Astrocyte of the hippocampus (primary cell): ENCODE results near the gene PPFIA1.
A peak's percentile ranks its signal among the peaks of the same experiment; 100 is the strongest.
"Not testable (repeated sequence)": the region's sequence is repeated elsewhere in the genome, so short reads cannot be mapped to it uniquely, and the experiment has no call there.

Experiments used
- DNase-seq: peaks from one replicate; pipeline ENCODE4 v3.0.0; 2011; ENCODE audit warnings: low read depth, low spot score

Gene PPFIA1

GRCh38 chr11:70251659-70252321 is 18.7 kb upstream of the PPFIA1 start:
- DNase-seq, result peak; percentile 88

- DNase-seq, result no peak
Measured at GRCh38 chr11:70252844-70253243, 17.6 kb upstream of the PPFIA1 start.

GRCh38 chr11:70255477-70256116 is 14.9 kb upstream of the PPFIA1 start:
- DNase-seq, result no peak

DNA sequence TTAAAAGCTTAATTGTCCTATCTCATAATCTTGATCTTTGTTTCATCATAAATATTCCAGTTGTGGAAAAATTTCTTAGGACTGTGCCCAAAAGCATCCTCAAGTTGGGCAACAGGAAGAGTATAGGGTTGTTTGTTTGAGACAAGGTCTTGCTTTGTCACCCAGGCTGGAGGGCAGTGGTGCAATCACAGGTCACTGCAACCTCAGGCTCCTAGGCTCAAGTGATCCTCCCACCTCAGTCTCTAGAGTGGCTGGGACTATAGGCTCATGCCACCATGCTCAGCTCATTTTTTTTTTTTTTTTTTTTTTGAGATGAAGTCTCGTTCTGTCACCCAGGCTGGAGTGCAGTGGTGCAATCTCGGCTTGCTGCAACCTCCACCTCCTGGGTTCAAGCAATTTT is 11.4 kb upstream of the PPFIA1 start:
- not testable (repeated sequence) for DNase-seq

DNA sequence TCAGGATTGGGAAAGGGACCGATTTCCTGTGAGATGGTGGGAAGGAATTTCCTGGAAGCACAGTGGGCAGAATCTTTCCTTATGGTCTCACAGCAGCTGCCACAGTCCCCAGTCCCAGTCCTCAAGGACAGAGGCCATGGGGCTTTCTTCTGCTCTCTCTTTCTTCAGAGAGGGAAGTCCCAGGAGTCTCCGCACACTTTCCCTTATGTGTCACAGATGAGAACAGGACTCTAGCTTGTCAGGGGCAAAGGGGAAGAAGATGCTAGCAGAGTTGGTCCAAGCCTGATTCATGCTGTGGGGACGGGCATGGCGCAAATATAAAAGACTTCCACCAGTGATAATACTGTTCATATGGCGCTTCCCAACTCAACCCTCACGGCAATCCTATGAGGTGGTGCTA is 7.5 kb upstream of the PPFIA1 start:
- no peak for DNase-seq

DNA sequence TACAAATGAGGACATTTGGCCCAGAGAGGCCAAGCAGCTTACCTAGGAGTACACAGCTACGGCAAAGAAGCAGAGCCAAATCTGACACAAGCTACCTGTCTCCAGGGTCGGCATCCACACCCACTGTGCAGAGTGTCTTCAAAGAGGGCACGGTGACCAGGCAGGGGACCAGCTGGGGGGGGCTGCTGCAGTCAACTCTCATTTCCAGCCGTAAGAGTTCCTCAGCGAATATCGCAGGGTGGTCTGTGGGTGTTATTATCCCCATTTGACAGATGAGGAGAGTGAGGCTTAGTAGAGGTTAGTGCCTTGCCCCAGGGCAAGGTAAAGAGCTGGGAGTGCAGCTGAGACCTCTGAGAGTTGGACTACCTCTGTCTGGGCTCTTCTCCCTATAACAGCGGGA is 7.1 kb upstream of the PPFIA1 start:
- no peak for DNase-seq

GRCh38 chr11:70265341-70265740 is 5.1 kb upstream of the PPFIA1 start:
- DNase-seq, result no peak

DNA sequence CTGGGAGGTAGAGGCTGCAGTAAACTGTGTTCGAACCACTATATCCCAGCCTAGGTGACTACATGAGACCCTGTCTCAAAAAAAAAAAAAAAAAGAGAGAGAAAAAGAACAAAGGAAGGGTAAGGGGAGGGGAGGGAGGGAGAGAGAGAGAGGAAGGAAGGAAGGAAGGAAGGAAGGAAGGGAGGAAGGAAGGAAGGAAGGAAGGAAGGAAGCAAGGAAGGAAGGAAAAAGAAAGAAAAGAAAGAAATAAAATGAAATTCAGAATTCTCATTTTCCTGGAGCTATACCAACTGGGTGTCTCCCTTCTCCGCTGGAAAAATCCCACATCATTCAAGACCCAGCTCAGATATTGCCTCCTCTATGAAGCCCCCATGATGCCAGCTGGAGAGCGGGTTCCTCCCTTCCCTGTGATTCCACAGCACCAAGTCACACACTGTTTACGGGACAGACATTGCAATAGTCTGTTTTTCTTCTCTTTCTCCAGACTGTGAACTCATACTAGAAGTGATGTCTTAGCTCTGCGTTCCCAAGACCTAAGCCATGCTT is 3.0 kb upstream of the PPFIA1 start:
- no peak for DNase-seq

DNA sequence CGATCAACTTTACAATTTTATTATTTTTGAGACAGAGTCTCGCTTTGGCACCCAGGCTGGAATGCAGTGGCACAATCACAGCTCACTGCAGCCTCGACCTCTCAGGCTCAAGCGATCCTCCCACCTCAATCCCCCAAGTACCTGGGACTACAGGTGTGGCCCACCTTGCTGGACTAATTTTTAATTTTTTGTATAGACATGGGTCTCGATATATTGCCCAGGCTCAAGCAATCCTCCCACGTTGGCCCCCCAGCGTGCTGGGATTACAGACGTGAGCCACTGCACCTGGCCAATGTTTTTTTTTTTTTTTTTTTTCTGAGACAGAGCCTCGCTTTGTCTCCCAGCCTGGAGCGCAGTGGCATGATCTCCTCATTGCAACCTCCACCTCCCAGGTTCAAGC is 2.0 kb upstream of the PPFIA1 start:
- DNase-seq, result no peak

DNA sequence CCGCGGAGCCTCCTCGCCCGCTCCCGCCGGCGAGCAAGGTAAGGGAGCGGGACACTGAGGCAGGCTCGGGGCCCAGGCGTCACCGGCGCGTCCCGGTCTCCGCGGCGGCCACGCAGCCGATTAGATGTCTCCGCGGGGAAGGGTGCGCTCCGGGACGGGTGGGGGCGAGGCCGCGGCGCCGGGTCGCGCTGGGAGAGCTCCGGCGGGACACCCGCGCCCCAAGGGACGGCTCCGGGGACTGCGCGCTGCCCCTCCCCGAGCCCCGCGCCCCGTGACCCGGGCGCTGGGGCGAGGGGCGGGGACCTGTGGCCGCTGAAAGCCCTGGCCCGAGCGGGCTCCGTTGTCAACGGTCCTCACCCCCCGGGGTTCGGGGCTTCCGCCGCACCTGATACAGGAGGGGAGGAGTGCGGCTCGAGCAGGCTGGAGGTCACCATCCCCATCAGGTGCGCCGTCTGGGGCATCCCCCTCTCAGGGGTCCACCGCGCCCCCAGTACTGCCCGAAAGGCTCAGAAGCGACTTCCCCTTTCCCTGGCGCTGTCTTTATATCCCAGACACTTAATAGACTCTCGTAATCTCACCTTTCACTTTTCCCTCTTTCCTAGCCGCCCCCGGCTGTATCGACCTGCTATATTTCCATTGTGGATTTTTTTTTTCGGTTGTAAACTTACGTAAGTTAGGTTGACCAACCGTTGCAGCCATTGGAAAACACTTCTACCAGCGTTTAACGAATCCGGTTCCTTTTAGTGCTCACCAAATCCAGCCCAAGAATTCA is 573 bp downstream of the PPFIA1 start:
- peak; percentile 64 for DNase-seq

DNA sequence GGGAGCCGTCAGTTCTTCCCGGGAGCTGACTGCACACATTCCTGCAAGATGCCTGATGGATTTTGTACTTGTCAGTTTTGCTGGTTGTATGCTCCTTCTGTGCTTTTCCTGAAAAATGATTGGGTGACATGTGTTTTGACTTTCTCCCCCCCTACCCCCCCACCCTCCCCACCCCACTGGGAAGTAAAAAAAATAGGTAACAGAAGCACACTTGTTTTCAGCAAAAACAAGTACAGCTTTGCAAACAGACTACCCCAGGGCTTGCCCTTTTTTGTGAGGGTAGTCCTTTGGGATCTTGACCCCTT is 1.1 kb downstream of the PPFIA1 start:
- DNase-seq, result no peak

DNA sequence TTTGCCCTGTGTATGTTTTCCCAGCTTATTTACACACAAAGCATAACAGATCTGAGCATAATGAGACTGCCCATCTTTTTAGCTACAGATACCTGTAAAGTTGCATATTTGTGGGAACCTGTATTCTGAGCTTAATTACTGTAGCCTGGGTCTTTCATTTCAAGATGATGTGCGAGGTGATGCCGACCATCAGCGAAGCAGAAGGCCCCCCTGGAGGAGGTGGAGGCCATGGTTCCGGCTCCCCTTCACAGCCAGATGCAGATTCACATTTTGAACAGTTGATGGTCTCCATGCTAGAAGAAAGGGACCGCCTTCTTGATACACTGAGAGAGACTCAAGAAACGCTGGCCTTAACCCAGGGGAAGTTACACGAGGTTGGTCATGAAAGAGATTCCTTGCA is 1.5 kb downstream of the PPFIA1 start:
- no peak for DNase-seq

GRCh38 chr11:70278994-70279393 is 8.5 kb downstream of the PPFIA1 start:
- no peak for DNase-seq

DNA sequence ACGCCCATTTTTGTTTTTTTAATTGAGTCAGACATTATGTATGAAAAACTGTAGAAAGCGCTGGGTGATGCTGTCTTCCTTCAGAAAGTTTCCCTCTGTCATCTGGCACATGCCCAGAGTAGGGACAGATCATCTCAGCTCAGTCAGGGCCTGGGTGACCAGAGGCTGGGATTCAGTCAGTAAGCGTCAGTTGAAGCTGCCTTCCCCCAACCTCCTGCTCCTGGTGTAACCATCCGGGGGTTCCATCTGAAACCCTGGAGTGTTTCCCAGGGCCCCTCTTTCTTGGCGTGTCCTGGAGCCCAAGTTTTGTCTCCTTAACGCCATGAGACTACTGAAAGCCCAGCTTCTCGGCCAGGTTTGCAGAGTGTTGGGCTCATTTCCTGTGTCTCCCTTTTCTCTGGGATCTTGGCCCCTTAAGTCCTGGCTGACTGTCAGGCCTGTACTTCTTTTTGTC is 10.7 kb downstream of the PPFIA1 start:
- DNase-seq, result peak; percentile 60

DNA sequence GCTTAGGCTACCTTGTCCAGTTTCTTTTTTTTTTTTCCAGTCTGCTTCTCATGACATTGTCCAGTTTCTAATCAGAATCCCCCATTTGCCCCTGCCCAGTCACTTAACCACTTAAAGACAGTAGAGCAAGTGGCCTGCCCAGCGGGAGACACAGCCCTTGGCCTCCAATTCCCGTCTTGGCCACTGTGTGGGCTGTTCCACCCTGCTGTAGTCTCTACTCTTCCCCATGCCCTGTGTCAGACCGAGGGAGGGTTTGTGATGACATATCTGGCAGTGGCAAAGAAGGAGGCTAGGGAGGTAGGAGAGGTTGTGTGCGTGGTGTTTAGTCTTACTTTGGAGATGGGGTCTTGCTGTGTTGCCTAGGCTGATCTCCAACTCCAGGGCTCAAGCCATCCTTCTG is 11.5 kb downstream of the PPFIA1 start:
- no peak for DNase-seq

- no peak for DNase-seq
Measured at GRCh38 chr11:70288721-70289120, 18.2 kb downstream of the PPFIA1 start.

DNA sequence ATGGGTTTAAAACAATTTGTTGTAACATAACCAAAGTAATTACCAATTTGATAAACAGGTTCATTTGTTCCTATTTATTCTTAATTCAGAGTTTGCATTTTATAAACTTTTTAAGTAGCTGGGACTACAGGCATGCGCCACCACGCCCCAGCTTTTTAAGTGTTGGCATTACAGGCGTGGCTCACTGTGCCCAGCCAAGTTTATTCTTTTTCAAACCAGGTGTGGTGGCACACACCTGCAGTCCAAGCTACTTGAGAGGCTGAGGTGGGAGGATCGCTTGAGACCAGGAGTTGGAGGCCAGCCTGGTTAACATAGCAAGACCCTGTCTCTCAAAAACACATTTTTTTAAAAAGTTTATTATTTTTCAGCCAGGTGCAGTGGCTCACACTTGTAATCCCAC is 19.1 kb downstream of the PPFIA1 start:
- DNase-seq, result no peak

- DNase-seq, result peak; percentile 42
Measured at GRCh38 chr11:70290361-70291065, 20.0 kb downstream of the PPFIA1 start.

- DNase-seq, result no peak
Measured at GRCh38 chr11:70292166-70292565, 21.7 kb downstream of the PPFIA1 start.

- no peak for DNase-seq
Measured at GRCh38 chr11:70292863-70293262, 22.4 kb downstream of the PPFIA1 start.

- DNase-seq, result not testable (repeated sequence)
Measured at GRCh38 chr11:70295166-70295565, 24.7 kb downstream of the PPFIA1 start.

- DNase-seq, result peak; percentile 37
Measured at GRCh38 chr11:70296681-70297080, 26.2 kb downstream of the PPFIA1 start.
